ENCODE data around the gene SORBS1.

SORBS1 gene

DNA sequence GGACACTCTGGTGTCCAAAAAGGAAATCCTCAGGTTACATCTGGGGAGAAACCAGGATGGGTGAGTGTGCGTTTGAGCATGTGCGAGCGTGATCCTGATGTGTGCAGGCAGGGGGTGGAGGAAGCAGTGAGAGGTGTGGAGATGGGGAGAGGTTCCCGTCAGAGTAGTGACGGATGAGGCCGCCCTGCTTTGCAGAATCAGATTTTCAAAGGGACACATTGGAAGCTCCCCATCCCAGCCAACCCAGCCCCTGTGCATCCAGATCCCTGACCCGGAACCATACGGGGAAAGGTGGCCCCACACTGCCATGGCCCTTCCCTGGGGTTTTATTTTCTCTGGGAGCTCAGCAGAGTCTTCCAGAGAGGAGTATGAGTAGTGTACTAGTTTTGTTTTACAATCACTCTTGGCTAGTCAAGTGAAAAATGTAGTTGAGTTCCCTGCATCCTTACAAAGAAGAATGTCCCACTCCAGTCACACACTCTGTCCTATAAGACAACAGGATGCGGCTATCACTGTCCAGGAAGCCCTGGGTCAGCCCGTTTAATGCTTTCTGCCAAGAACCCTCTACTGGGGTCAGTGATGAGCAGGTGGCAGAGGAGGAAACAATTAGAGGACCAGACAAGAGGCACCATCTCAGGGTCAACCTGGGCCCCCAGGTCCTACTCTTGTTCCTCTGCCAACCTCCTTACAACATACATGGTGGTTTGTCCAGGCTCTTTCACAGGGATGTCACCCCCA lies 223.6 kb downstream of the SORBS1 start:
- Histone ChIP-seq H3K4me3 (IDR thresholded peaks at IDR 0.05; ENCODE audit: insufficient read depth, low read depth, low read length) (no peak overlapping the region), H3K36me3 (ENCODE audit: insufficient read depth) (no peaks in the 10 kb centered on the region), H4K20me1 (ENCODE audit: insufficient read depth) (no peaks in the 10 kb centered on the region), H3K4me1 (ENCODE audit: low read depth, poor library complexity, severe bottlenecking) (no peaks in the 10 kb centered on the region), H3K79me2 (ENCODE audit: insufficient read depth, low read depth) (no peaks in the 10 kb centered on the region), H3K9ac (no peak overlapping the region), H3K27ac (no peak overlapping the region), H3K27me3 (ENCODE audit: insufficient read depth, low read depth) (no peaks in the 10 kb centered on the region), H2AFZ (ENCODE audit: low read depth) (no peak overlapping the region), H3K4me2 (no peak overlapping the region)
- TF ChIP-seq, protein P1, sequence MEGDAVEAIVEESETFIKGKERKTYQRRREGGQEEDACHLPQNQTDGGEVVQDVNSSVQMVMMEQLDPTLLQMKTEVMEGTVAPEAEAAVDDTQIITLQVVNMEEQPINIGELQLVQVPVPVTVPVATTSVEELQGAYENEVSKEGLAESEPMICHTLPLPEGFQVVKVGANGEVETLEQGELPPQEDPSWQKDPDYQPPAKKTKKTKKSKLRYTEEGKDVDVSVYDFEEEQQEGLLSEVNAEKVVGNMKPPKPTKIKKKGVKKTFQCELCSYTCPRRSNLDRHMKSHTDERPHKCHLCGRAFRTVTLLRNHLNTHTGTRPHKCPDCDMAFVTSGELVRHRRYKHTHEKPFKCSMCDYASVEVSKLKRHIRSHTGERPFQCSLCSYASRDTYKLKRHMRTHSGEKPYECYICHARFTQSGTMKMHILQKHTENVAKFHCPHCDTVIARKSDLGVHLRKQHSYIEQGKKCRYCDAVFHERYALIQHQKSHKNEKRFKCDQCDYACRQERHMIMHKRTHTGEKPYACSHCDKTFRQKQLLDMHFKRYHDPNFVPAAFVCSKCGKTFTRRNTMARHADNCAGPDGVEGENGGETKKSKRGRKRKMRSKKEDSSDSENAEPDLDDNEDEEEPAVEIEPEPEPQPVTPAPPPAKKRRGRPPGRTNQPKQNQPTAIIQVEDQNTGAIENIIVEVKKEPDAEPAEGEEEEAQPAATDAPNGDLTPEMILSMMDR (conservative IDR thresholded peaks at IDR 0.05; ENCODE audit: low read depth, low read length), result no peak

DNA sequence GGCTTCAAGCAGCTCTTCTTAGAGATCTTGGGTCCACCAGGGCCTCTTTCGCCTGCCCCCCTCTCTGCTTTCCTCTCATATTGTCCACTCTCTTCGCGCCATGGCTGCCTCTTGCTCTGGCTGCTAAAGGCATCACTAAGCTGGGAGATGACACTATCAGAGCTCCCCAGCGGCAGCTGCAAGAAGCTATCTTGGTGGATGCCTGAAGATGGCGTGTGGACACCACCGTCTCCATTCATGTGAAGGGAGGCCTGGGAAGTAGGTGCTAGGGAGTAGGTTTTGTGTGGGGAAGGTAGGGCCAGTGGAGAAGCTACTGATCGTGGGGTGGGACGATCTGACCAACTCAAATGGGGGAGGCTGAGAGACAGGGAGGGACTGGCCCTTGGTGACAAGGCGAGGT lies 224.5 kb downstream of the SORBS1 start:
- TF ChIP-seq, protein P1 (conservative IDR thresholded peaks at IDR 0.05; ENCODE audit: low read depth, low read length), result no peak
- Histone ChIP-seq H3K4me2 (no peak overlapping the region), H3K27ac (no peak overlapping the region), H3K4me1 (ENCODE audit: low read depth, poor library complexity, severe bottlenecking) (no peaks in the 10 kb centered on the region), H2AFZ (ENCODE audit: low read depth) (no peak overlapping the region), H3K27me3 (ENCODE audit: insufficient read depth, low read depth) (no peaks in the 10 kb centered on the region), H3K4me3 (IDR thresholded peaks at IDR 0.05; ENCODE audit: insufficient read depth, low read depth, low read length) (no peak overlapping the region), H3K36me3 (ENCODE audit: insufficient read depth) (no peaks in the 10 kb centered on the region), H4K20me1 (ENCODE audit: insufficient read depth) (no peaks in the 10 kb centered on the region), H3K9ac (no peak overlapping the region), H3K79me2 (ENCODE audit: insufficient read depth, low read depth) (no peaks in the 10 kb centered on the region)

- Histone ChIP-seq H3K27me3 (ENCODE audit: insufficient read depth, low read depth) (no peaks in the 10 kb centered on the region), H3K4me2 (no peak overlapping the region), H3K4me1 (ENCODE audit: low read depth, poor library complexity, severe bottlenecking) (no peaks in the 10 kb centered on the region), H3K9ac (no peak overlapping the region), H2AFZ (ENCODE audit: low read depth) (no peak overlapping the region), H3K79me2 (ENCODE audit: insufficient read depth, low read depth) (no peaks in the 10 kb centered on the region), H4K20me1 (ENCODE audit: insufficient read depth) (no peaks in the 10 kb centered on the region), H3K36me3 (ENCODE audit: insufficient read depth) (no peaks in the 10 kb centered on the region), H3K27ac (no peak overlapping the region), H3K4me3 (IDR thresholded peaks at IDR 0.05; ENCODE audit: insufficient read depth, low read depth, low read length) (no peak overlapping the region)
- TF ChIP-seq, protein P1 (conservative IDR thresholded peaks at IDR 0.05; ENCODE audit: low read depth, low read length), result no peak
These were observed 225.1 kb downstream of the SORBS1 start for GRCh38 chr10:95335933-95336699.

- Histone ChIP-seq H4K20me1 (ENCODE audit: insufficient read depth) (no peaks in the 10 kb centered on the region), H3K27me3 (ENCODE audit: insufficient read depth, low read depth) (no peaks in the 10 kb centered on the region), H3K27ac (no peak overlapping the region), H3K4me2 (no peak overlapping the region), H3K4me1 (ENCODE audit: low read depth, poor library complexity, severe bottlenecking) (no peaks in the 10 kb centered on the region), H3K36me3 (ENCODE audit: insufficient read depth) (no peaks in the 10 kb centered on the region), H3K9ac (no peak overlapping the region), H3K79me2 (ENCODE audit: insufficient read depth, low read depth) (no peaks in the 10 kb centered on the region), H3K4me3 (IDR thresholded peaks at IDR 0.05; ENCODE audit: insufficient read depth, low read depth, low read length) (no peak overlapping the region), H2AFZ (ENCODE audit: low read depth) (no peak overlapping the region)
- TF ChIP-seq, protein P1 (conservative IDR thresholded peaks at IDR 0.05; ENCODE audit: low read depth, low read length), result no peak
These were observed 226.4 kb downstream of the SORBS1 start for GRCh38 chr10:95334805-95335144.

All from KMS-11 (cell line).